HL-60 (cell line): ENCODE results near the gene PRC1.

Experiments
- POLR2AphosphoS5 ChIP-seq: IDR thresholded peaks from 2 replicates; pipeline ENCODE4 v1.6.1; 2012; ENCODE audit warnings: low read depth
- TF ChIP-seq, protein P1 (sequence below): IDR thresholded peaks from one replicate; pipeline ENCODE4 v1.5.1; 2011; ENCODE audit warnings: low read length, control low read depth, inconsistent platforms; ENCODE audit not compliant: insufficient read depth
- TF ChIP-seq, protein P2 (sequence below): IDR thresholded peaks from 2 replicates; pipeline ENCODE4 v1.6.1; 2012; ENCODE audit warnings: low read depth; ENCODE audit not compliant: insufficient replicate concordance

DNA sequence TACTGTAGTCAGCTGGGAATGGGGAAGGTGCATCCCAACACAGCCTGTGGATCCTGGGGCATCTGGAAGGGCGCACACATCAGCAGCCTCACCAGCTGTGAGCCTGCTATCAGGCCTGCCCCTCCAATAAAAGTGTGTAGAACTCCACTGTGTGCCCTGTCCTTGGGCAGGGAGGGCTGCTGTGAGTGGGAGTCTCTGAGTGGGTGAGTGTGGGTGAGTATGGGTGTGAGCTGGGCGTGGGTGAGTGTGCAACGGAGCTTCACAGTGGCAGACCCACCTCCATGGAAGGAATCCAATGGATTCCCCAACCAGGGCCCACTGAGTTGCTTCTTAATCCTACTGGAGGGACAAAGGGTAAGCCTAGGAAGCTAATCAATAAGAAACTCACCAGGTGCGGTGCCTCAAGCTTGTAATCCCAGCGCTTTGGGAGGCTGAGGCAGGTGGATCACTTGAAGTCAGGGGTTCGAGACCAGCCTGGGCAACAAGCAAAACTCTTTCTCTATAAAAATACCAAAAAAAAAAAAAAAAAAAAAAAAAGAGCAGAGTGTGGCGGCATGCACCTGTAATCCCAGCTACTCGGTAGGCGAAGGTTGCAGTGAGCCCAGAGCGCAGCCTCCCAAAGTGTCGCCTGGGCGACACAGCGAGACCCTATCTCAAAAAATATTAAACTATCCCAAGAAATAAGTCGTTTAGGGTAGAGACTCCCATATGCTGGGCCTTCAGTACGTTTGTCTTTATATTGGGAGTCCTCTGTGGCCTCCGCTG lies 40.2 kb downstream of the PRC1 start:
- TF ChIP-seq, protein P1, sequence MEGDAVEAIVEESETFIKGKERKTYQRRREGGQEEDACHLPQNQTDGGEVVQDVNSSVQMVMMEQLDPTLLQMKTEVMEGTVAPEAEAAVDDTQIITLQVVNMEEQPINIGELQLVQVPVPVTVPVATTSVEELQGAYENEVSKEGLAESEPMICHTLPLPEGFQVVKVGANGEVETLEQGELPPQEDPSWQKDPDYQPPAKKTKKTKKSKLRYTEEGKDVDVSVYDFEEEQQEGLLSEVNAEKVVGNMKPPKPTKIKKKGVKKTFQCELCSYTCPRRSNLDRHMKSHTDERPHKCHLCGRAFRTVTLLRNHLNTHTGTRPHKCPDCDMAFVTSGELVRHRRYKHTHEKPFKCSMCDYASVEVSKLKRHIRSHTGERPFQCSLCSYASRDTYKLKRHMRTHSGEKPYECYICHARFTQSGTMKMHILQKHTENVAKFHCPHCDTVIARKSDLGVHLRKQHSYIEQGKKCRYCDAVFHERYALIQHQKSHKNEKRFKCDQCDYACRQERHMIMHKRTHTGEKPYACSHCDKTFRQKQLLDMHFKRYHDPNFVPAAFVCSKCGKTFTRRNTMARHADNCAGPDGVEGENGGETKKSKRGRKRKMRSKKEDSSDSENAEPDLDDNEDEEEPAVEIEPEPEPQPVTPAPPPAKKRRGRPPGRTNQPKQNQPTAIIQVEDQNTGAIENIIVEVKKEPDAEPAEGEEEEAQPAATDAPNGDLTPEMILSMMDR: no peak
- TF ChIP-seq POLR2AphosphoS5: no peak
- TF ChIP-seq, protein P2, sequence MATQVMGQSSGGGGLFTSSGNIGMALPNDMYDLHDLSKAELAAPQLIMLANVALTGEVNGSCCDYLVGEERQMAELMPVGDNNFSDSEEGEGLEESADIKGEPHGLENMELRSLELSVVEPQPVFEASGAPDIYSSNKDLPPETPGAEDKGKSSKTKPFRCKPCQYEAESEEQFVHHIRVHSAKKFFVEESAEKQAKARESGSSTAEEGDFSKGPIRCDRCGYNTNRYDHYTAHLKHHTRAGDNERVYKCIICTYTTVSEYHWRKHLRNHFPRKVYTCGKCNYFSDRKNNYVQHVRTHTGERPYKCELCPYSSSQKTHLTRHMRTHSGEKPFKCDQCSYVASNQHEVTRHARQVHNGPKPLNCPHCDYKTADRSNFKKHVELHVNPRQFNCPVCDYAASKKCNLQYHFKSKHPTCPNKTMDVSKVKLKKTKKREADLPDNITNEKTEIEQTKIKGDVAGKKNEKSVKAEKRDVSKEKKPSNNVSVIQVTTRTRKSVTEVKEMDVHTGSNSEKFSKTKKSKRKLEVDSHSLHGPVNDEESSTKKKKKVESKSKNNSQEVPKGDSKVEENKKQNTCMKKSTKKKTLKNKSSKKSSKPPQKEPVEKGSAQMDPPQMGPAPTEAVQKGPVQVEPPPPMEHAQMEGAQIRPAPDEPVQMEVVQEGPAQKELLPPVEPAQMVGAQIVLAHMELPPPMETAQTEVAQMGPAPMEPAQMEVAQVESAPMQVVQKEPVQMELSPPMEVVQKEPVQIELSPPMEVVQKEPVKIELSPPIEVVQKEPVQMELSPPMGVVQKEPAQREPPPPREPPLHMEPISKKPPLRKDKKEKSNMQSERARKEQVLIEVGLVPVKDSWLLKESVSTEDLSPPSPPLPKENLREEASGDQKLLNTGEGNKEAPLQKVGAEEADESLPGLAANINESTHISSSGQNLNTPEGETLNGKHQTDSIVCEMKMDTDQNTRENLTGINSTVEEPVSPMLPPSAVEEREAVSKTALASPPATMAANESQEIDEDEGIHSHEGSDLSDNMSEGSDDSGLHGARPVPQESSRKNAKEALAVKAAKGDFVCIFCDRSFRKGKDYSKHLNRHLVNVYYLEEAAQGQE: no peak
